Keratinocyte (primary cell): ENCODE measurements around the gene ZNF678.

Source experiments
- EZH2 ChIP-seq: IDR thresholded peaks from one replicate; pipeline ENCODE4 v1.6.1; 2012; ENCODE audit warnings: inconsistent platforms, mild to moderate bottlenecking, low read length, moderate library complexity
- TF ChIP-seq, protein P1 (sequence below), 3 experiments: IDR thresholded peaks in 1 of 3; conservative IDR thresholded peaks in 1 of 3; optimal IDR thresholded peaks in 1 of 3; 2 replicates in 2 of 3; 3 replicates in 1 of 3; pipeline versions ENCODE3 to v1.5.1; 2011; ENCODE audit warnings: low read length in 3 of 3, mild to moderate bottlenecking in 3 of 3, moderate library complexity in 2 of 3, control low read depth in 1 of 3, inconsistent platforms in 1 of 3; ENCODE audit not compliant: insufficient read depth in 2 of 3; ENCODE audit errors: extremely low read depth in 1 of 3

DNA sequence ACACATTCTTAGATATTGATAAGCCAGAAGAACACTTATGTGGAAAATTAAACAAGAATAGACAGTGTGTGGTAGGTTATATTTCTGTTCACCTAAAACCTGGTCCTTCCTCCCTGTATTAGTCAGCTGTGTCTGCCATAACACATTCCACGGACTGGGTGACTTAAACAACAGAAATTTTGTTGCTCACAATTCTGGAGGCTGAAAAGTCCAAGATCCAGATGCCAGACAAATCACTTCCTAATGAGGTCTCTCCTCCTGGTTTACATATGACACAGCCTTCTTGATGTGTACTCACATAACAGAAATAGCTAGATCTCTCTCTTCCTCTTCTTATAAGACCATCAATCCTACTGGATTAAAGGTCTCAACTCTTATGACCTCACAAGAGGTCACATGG lies 146.1 kb downstream of the ZNF678 start:
- TF ChIP-seq, protein P1, sequence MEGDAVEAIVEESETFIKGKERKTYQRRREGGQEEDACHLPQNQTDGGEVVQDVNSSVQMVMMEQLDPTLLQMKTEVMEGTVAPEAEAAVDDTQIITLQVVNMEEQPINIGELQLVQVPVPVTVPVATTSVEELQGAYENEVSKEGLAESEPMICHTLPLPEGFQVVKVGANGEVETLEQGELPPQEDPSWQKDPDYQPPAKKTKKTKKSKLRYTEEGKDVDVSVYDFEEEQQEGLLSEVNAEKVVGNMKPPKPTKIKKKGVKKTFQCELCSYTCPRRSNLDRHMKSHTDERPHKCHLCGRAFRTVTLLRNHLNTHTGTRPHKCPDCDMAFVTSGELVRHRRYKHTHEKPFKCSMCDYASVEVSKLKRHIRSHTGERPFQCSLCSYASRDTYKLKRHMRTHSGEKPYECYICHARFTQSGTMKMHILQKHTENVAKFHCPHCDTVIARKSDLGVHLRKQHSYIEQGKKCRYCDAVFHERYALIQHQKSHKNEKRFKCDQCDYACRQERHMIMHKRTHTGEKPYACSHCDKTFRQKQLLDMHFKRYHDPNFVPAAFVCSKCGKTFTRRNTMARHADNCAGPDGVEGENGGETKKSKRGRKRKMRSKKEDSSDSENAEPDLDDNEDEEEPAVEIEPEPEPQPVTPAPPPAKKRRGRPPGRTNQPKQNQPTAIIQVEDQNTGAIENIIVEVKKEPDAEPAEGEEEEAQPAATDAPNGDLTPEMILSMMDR (optimal IDR thresholded peaks at IDR 0.05 in 1 of 3, IDR thresholded peaks at IDR 0.05 in 1 of 3, conservative IDR thresholded peaks at IDR 0.05 in 1 of 3; ENCODE audit: extremely low read depth in 1 of 3, insufficient read depth in 2 of 3, low read length in 3 of 3): no peak
- TF ChIP-seq EZH2: no peak
